HG02870 (cell line): Measurements from ENCODE around the gene GMEB1.
A peak's percentile ranks its signal among the peaks of the same experiment; 100 is the strongest.
"Not testable (repeated sequence)": the region's sequence is repeated elsewhere in the genome, so short reads cannot be mapped to it uniquely, and the experiment has no call there.

Experiments
- ATAC-seq: cut with Tn5 transposase; IDR thresholded peaks from one replicate; pipeline ENCODE4 v1.9.1; 2021; ENCODE audit warnings: mild to moderate bottlenecking, moderate library complexity; ENCODE audit not compliant: unreplicated experiment

The GMEB1 gene, protein sequence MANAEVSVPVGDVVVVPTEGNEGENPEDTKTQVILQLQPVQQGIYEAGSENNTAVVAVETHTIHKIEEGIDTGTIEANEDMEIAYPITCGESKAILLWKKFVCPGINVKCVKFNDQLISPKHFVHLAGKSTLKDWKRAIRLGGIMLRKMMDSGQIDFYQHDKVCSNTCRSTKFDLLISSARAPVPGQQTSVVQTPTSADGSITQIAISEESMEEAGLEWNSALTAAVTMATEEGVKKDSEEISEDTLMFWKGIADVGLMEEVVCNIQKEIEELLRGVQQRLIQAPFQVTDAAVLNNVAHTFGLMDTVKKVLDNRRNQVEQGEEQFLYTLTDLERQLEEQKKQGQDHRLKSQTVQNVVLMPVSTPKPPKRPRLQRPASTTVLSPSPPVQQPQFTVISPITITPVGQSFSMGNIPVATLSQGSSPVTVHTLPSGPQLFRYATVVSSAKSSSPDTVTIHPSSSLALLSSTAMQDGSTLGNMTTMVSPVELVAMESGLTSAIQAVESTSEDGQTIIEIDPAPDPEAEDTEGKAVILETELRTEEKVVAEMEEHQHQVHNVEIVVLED

DNA sequence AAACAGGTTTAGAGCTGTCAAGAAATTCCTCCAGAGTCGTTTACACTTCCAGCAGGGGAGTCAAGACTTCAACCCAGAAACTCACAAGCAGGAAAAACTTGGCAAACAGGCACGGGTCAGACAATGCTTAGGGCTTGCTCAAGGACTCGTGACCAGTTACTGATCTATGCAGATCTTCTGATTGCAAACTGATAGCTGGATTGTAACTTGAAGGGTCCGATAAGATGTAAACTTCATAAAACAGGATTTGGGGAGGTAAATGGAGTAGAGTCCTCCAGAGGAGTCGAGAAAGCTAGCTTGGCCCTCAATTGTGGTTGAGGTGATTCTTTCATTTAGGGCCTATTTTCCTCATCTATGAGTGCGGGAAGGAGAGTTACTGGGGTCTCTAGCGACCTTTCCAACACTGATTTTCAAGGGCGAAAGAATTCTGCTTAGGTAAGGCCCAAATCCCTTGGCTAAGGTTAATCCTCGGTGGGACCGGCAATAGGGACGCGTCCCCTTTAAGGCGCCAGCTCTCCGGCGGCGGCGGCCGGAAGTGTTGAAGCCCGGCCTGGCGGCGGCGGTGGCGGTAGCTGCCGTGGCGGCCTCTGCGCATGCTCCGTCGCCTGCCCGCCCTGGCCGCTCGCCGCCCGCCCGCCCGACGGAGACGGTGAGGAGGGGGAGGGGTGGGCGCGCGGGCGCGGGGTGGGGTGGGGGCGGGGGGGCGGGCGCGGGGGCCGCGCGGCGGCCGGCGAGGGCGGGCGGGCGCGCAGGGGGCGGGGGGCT is at the start of gene GMEB1:
Gene GMEB1, plus strand, starts transcription at position 594 of the 765 bp plus-strand sequence. CDS start 14,829 bp downstream, outside the sequence.
- peak; percentile 56 for ATAC-seq

DNA sequence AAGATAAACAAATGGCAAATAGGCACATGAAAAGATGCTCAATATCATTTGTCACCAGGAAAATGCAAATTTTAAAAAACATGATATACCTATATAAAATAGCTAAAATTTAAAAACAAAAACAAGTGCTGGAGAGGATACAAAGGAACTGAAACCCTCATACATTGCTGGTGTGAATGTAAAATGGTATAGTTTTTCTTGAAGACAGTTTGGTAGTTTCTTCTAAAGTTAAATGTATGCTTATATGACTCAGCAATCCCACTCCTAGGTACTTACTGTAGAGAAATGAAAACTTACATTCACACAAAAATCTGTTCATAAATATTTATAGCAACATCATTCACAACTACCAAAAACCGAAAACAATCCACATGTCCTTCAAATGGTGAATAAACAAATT is 36.9 kb upstream of the GMEB1 start:
- no peak for ATAC-seq

DNA sequence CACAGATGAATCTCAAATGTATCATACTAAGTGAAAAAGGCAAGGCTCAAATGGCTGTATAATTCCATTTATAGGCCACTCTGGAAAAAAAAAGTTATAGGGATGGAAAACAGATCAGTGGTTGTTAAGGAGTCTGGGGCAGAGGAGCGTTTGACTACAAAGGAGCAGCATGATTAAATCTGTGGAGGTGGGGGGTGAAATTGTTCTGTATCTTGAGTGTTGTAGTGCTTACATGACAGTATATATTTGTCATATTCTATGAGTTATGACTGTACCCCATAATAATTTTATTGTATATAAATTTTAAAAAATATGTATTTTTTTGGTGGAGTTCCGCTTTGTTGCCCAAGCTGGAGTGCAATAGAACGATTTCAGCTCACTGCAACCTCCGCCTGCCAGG is 36.0 kb upstream of the GMEB1 start:
- ATAC-seq = no peak

DNA sequence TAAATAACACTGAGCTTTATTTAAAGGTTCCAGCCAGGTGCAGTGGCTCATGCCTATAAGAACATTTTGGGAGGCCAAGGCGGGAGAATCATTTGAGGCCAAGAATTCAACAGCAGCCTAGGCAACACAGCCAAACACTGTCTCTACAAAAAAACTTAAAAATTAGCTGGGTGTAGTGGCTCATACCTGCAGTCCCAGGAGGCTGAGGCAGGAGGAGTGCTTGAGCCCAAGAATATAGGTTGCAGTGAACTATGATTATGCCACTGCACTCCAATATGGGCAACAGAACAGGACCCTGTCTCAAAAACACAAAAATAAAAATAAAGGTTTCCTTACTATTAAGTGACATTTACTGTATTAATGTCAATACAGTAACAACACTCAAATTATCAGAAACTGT is 27.8 kb upstream of the GMEB1 start:
- no peak for ATAC-seq

DNA sequence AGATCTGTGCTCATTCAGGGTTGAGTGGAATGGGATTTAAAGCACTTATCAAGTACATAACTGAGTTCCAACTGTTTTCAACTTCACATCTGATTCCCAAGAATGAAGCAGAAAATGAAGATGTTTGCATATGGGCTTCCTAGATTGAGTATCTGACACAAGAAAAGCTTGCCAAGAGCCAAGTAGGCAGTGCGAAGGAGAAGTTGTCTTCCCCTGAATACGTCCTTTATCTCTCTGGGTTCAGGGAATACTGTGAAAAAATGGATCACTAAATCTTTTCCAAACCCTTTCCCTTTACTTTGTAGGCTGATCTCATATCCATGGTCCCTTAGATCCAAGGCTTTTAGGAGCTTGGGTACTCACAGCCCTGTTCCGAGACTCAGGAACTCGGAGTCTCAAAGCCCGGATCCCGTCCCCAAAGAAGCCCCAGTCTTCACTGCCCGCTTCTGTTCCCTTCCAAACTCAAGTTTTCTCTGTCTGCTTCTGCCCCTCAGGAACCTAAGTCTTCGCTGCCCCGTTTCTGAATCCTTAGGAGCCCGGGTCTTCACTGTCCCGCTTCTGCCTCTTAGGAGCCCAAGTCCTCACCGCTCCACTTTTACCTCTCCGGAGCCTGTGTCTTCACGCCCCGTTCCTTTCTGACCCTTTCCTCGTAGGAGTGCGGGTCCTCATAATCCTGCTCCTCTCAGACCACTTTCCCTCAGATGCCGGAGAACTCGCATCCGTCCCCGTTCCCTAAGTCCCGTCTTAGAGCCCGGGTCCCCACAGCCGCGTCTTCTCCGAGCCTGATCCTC is 26.3 kb upstream of the GMEB1 start:
- no peak for ATAC-seq

DNA sequence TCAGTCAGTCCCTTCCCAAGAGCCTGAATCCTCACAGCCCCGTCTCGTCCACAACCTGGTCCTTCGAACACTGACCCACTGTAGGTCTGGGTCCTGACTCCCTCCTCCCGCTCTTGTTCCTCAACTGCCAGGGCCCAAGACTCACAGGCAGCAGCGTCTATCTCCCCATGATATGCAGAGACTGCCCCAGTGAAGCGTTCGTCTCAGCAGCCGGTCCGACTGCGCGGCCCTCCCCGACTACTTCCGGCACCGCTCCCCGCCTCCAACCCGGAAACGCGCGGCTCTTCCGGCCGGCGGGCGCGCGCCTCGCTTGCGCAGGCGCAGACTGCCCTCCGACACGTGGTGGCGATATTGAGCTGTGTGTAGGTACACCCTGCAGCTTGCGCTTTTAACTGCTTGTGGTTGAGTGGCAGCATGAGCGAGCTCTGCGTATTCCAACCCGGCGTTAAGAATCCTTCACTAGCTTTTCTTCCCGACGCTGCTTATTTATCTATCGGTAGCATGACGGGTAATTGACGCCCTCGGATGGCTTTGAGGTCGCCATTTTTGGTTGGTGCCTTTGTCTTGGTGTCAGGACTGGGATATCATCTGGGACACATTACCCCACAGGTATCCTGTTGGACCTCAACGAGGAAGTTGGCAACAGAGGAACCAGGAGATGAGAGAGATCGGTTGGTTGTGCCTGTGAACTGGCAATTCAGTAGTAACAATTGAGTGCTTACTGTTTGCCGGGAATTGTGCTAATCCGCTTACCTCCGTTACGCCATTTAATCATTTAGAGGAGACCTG is 25.5 kb upstream of the GMEB1 start, which contains the start of gene TAF12:
Gene TAF12, minus strand, starts transcription at position 221 of the 789 bp plus-strand sequence. CDS start 20,986 bp downstream, outside the sequence.
- peak; percentile 61 for ATAC-seq

DNA sequence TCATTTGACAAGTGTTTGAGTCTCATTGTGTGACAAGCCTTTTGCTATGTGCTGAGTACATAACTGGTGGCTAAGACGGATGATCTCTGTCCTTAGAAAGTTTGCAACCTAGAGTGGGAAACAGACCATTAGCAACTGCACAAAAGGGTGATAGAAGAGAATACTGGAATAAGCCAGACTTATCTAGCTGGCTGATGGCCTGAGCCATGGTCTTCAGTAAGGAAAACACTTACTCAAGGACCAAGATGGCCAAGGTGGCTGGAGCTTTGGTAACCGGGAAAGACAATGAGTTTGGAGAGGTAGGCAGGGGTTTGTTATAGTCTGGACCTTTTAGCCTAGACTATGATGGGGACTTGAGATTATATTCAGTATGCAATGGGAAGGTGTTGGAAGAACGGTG is 24.1 kb upstream of the GMEB1 start:
- no peak for ATAC-seq

DNA sequence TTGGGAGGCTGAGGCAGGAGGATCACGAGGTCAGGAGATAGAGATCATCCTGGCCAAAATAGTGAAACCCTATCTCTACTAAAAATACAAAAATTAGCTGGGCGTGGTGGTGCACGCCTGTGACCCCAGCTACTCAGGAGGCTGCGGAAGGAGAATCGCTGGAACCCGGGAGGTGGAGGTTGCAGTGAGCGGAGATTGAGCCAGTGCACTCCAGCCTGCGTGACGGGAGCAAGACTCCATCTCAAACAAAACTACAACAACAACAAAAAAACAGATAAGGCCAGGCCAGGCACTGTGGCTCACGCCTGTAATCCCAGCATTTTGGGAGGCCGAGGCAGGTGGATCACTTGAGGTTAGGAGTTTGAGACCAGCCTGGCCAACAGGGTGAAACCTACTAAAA is 23.2 kb upstream of the GMEB1 start:
- ATAC-seq = not testable (repeated sequence)

DNA sequence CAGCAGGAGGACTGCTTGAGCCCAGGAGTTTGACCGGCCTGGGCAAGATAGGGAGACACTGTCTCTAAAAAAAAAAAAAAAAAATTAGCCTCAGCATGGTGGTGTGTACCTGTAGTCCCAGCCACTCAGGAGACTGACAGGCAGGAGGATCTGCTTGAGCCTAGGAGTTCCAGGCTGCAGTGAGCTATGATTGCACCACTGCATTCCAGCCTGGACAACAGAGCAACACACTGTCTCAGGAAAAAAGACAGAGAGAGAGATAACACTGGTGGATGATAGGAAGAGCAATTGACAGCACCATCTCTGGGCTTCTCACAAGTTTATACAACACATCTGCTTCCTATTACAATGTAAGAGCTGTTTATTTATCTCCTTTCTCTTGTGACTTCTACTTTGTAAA is 22.5 kb upstream of the GMEB1 start:
- ATAC-seq = no peak

DNA sequence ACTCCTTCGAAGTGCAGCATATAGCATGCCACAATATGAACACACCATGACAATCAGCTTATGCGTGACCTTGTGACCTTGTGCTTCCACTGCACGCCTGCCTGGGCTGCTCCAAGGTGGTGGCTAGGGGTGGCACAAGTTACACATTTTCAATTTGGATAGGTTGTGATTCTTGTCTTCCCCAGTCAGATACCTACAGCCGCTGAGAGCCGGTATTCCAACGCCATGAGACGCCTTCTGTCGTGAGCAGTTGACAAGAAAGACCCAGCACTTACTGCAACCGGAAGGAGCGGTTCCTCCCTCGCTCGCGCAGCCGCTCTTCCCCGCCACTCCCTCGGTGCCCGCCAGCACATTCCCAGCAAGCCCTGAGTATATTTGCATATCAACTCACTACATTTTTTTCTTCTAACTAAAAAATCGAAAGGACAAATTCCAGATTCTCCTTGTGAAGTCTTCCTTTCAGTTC is 20.5 kb upstream of the GMEB1 start:
- ATAC-seq = peak; percentile 53

DNA sequence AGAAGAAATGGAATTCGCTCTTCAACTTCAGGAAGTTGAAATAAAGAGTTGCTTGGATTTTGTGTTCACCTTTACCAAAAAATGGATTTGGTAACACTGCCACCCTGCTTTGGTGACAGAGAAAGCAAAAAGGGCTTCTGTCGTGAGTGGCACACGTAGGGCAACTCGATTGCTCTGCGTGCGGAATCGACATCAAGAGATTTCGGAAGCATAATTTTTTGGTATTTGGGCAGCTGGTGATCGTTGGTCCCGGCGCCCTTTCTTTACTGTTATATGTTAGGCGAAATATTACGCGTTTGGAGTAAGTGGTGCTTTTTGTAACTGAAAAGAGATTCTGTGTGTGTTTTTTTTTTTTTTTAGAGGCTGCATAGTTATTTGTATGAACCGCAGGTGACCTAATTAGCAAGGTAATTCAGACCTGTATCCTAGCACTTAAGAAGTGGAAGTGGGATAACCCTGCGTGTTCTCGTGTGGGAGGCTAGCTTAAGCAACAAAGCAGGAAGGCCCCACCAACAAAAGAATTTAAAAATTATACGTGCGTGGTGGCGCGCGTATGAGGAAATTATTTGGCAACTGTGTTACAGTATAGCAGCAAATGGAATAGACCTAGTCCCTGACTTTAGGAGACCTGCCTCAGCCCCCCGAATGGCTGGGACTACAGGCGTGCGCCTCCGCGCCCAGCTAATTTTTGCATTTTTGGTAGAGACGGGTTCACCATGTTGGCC is 19.9 kb upstream of the GMEB1 start, which contains the start of gene RNU11:
Gene RNU11, plus strand, starts transcription at position 127 of the 725 bp plus-strand sequence.
- peak; percentile 65 for ATAC-seq

DNA sequence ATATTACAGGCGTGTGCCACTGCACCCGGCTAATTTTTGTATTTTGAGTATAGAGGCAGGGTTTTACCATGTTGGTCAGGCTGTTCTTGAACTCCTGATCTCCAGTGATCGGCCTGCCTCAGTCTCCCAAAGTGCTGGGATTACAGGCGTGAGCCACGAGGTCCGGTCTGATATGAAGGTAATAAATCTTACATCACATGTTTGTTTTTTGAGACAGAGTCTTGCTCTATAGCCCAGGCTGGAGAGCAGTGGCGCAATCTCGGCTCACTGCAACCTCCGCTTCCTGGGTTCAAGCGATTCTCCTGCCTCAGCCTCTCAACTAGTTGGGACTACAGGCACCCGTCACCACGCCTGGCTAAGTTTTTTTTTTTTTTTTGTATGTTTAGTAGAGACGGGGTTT is 15.5 kb upstream of the GMEB1 start:
- ATAC-seq = not testable (repeated sequence)

DNA sequence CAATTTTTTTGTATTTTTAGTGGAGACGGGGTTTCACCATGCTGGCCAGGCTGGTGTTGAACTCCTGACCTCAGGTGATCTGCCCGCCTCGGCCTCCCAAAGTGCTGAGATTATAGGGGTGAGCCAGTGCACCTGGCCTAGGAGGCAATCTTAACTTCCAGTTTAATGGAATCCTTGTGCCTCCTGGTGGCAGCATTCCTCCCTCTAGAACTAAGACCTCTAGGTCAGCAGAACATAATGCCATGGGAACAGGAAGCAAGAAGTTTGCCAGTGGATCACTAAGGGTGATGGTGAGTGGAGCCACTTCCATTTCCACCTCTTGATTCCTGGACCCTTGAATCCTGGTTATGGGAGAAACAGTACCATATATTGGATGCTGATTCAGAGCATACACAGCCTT is 14.7 kb upstream of the GMEB1 start:
- not testable (repeated sequence) for ATAC-seq

DNA sequence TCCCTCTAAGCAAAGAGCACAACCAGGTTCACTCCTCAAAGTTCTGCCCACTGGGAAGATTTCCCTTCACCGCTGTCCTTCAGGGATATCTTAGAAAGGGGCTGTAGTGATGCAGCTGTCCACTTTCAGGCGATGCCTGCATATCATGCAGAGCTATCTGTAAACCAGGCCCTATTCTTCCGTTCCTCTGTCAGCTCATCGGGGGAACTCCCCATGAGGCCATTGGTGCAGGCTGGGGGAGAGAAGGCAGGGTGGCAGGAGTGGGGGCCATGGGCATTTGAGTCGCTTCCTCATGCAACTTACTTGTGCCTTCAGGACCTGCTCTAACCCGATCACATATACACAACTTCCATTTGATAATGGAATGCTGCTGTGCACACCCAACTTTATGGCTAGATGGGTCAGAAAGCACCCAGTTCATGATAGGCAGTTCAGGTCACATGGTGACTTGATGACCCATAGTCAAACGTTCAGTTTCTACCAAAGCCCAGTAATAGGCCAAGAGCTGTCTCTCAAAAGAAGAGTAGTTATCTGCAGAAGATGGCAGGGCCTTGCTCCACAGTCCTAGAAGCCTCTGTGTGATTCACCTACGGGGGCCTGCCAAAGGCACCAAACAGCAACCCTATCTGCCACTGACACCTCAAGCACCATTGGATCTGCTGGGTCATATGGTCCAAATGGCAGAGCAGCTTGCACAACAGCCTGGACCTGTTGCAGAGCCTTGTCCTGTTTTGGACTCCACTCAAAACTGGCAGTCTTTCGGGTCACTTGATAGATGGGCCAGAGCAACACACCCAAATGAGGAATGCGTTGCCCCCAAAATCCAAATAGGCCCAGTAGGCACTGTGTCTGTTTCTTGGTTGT is 12.9 kb upstream of the GMEB1 start:
- ATAC-seq = not testable (repeated sequence)

DNA sequence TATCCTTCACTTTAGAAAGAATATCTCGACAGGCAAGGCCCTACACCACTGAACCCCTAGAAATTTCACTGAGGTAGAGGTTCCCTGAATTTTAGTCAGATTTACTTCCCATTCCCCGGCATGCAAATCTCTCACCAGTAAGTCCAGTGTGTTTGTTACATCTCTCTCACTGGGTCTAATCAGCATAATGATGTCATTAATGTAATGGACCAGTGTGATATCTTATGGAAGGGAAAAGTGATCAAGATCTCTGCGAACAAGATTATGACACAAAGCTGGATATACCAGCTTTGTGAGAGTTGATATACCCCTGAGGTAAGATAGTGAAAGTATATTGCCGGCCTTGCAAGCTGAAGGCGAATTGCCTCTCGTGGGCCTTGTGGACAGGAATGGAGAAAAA is 12.2 kb upstream of the GMEB1 start:
- ATAC-seq = no peak

DNA sequence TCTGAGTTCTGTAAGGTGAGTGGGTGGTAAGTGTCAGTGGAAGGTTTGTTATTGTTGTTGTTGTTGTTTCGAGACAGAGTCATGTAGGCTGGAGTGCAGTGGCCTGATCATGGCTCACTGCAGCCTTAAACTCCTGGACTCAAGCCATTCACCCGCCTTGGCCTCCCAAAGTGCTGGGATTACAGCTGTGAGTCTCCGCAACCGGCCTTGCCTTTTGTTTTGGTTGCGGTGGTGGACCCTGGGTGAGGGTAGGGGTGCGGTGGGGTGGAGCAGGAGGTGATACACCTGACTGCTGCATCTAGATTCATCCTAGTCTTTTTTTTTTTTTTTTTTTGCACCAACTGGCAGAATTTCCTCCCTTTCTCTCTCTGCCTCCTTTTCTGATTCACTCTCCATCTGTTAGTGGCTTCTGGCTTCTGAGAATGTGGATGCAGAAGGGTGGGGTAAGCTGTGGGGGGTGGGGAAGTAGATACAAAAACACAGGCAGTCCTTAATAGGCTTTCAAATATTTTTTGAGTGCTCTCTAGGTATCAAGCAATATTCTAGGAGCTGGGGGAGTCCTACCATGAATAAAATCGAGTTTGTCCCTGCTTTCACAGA is 4.6 kb upstream of the GMEB1 start:
- ATAC-seq = no peak

DNA sequence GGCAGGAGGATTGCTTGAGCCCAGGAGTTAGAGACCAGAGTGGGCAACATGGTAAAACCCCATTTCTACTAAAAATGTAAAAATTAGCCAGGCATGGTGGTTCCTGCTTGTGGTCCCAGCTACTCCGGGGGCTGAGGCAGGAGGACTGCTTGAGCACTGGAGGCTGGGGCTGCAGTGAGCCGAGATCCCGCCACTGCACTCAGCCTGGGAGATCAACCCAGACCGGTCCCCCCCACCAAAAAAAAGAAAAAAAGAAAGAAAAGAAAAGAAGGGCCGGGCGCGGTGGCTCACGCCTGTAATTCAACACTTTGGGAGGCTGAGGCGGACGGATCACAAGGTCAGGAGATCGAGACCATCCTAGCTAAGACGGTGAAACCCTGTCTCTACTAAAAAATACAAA is 1.8 kb upstream of the GMEB1 start:
- no peak for ATAC-seq
